GM18868 (cell line): ENCODE measurements around the gene MYD88.

Source experiments
- ATAC-seq: cut with Tn5 transposase; IDR thresholded peaks from one replicate; pipeline ENCODE4 v1.9.1; 2021; ENCODE audit warnings: mild to moderate bottlenecking, moderate library complexity; ENCODE audit not compliant: unreplicated experiment

Gene MYD88

DNA sequence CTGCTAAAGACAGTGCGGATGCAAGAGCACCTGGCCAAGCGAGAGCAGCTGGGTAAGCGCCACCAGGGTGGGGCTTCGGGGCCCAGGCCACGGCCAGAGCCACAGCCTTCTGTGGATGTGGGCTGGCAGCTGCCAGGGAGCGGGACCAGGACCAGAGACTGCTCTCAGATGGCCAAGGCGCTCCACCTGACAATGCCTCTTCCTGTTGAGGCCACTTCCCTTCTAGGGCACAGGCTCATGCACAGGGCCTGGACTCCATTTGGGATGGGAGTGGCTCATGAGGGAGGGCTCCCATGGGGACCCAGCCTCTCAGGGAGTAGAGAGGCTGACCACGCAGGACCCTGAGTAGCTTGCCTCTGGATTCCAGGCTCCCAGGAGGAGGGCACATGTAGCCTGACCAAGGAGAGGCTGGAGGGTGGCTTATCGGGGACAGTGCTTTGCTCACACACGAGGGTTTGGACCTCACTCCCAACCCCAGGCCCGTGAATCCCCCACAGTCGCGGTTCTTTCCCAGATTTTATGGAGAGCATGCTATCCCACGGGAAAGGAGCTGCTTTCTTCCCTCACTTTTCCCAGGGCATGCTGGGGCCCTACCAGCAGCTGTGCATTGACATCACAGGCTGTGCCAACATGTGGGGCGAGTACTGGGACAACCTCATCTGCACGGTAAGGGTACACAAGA lies 26.6 kb upstream of the MYD88 start:
- no peak for ATAC-seq

DNA sequence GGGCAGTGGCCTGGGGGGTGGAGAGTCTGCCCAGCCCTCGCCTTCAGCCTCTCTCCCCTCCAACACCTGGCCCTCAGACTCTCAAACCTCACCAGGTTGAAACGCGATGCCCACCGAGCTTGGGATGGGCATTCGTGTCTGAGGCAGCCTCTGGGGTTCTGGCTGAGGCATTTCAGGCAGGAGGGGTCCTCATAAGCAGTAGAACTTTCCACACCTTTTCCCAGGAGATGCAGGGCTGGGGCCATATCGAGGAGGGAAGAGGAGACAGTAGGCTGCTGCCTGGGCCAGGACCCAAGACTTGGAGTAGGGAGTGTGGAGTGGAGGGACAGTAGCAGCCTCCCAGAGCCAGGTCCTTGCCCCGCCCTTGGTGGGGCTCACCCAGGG lies 26.1 kb upstream of the MYD88 start:
- no peak for ATAC-seq

DNA sequence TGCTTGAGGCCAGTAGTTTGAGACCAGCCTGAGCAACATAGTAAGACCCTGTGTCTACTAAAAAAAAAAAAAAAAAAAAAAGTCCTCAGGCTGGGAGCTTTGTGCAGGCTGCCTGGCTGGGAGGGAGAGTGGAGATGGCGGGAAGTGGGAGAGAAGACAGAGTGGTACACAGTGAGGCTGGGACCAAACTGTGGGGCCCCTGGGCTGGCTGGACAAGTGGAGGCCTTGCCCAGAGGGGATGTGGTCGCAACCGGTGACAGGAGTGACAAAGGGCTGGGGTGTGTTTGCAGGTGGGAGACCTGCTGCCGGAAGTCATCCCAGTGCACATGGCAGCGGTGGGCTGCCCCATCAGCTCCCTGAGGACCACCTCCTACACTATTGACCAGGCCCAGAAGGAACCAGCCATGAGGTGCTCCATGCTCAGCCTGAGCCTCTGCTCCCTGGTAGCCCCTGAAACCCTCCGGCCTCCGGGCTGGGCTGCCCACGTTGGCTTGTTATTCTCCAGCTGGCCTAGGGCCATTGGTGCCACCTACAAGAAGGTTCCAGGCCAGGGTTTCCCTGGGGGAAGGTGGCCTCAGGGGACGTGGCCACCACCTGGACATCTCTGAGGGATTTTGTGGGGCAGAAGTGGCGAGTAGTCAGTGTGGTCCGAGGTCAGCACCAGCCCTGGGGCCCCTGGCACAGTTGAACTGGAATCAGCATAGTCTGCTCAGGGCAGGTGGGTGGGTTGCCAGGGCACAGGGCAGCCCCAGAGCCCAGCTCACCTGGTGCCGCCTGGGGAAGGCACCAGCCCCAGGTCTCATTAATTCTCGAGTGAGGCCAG lies 24.2 kb upstream of the MYD88 start:
- ATAC-seq, result no peak

DNA sequence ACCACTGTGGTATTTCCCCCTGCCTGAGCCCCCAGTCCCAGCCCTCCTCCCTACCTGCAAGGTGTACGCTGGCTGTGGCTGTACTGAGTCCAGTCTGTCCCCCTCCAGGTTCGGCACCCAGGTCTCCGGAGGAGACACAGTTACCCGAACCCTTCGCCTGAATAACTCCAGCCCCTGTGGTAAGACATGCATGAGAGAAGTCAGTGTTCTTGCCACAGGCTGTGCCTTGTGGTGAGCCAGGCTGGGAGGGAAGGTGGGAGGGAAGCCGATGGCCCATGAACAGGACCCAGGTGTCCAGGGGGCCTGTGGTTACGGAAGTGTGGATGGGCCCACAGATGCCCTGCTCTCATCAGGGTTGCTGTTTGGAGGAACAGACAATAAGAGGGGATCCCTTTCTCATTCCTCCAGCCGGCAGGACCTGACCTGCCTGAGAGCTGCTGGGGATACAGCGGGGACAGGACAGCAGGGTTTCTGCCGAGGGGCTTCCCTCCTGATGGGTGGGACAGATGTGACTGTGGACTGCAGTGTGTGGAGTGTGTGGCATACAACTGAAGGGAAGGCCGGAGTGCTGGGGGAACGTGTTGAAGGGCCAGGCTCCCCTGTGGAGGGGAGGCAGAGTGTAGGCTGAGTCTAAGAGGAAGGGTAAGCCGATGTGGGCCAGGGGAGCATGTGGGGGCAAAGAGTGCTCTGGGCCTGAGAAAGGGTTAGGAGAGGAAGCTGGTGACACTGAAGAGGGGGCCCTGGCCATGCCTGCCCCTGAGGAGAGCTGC lies 23.4 kb upstream of the MYD88 start:
- ATAC-seq, result peak; percentile 36

DNA sequence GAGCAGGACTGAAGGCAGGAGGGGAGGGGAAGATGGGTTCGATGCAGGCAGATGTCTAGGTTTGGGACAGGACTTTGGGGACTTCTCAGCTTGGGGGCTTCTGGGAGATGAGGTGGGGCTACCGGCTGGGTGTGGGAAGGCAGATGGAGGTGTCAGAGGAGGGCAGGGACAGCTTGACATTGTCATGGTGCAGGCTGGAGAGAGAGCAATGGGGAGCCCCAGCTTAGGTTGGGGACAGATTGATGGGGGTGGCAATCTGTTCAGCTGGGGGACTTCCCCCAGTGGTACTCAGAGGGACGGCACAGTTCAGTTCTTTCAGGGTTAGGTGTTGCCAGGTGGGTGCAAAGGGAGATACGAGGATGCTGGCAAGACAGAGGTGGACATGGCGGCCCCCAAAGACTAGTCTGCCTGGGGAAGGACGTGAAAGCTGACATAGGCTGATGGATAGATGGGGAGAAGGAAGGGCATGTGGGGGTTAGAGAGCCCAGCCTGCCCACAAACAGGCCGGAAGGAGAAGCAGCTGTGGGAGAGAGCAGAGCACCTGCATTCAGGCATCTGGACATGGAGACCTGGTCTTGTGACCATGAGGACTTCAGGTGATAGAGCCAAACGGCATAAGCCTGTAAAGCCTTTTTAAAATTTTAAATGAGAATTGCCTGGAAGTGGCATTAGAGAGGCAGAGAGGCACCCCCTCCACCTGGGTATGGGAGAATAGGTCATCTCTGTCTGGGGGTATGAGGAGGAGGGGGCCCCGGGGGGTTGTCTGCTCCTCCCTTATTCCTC lies 22.6 kb upstream of the MYD88 start:
- ATAC-seq, result no peak

DNA sequence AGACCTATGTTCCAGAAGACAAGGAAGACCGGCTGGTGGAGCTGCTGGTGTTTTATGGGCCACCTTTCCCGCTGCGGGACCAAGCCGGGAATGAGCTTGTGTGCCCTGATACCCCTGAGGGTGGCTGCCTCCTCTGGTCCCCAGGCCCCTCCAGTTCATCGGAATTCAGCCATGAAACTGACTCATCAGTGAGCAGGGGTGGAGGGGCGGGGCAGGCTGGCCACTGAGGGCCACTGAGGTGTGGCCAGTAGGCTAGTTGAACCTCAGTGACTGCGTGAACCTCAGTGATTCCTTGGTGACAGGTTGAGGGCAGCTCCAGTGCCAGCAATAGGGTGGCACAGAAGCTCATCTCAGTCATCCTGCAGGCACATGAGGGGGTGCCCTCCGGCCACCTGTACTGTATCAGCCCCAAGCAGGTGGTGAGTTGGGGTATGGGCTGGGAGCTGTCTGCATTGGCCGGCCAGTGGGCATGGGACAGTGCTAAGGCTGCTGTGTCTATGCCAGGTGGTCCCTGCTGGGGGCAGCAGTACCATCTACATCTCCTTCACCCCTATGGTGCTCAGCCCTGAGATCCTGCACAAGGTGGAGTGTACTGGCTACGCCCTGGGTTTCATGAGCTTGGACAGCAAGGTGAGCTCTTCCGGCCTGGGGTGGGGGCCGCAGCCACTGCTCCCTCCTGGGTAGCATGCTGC lies 21.8 kb upstream of the MYD88 start:
- ATAC-seq, result no peak

DNA sequence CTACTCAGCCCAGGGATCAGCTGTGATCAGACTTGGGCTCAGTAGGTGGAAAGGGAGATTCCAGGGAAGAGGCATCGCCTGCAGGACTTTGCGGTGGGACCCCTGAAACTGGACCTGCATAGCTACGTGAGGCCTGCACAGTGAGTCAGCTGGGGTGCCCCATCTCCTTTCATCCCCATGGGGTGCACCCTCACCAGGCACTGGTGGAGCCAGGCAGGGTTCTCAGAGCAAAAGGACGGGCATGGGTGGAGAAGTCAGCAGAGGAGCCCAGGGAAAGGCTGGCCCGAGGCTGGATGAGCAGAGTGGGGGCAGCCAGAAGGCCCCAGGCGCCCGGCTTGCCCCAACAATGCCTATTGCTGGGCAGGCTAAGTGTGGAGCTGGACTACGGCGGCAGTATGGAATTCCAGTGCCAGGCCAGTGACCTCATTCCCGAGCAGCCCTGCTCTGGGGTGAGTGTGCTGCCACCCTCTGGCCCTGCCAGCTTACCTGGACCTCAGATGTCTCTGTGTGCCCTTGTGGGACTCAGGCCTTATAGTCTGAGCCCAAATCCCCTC lies 21.2 kb upstream of the MYD88 start:
- ATAC-seq, result no peak

DNA sequence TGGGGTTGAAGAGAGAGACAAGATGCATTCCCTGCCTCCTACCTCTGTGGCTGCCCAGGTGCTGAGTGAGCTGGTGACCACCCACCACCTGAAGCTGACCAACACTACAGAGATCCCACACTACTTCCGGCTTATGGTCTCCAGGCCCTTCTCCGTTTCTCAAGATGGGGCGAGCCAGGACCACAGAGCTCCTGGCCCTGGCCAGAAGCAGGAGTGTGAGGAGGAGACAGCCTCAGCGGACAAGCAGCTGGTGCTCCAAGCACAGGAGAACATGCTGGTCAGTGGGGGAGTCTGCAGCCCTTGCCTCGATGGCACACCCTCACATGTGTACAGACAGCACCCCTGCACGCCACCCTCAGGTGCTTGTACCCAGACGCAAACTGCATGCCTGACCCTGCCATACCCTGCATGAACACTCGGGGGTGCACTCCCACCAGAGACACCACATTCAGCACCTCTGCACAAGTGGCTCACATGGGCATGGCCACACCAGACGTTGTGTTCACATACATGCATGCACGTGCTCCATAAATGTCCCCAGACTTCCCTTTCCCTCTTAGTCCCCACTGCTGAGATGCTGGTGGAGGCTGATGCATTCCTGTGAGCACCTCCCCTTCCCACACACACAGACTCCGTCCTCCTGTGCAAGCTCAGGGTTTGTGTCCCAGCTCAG lies 20.6 kb upstream of the MYD88 start:
- peak; percentile 83 for ATAC-seq

DNA sequence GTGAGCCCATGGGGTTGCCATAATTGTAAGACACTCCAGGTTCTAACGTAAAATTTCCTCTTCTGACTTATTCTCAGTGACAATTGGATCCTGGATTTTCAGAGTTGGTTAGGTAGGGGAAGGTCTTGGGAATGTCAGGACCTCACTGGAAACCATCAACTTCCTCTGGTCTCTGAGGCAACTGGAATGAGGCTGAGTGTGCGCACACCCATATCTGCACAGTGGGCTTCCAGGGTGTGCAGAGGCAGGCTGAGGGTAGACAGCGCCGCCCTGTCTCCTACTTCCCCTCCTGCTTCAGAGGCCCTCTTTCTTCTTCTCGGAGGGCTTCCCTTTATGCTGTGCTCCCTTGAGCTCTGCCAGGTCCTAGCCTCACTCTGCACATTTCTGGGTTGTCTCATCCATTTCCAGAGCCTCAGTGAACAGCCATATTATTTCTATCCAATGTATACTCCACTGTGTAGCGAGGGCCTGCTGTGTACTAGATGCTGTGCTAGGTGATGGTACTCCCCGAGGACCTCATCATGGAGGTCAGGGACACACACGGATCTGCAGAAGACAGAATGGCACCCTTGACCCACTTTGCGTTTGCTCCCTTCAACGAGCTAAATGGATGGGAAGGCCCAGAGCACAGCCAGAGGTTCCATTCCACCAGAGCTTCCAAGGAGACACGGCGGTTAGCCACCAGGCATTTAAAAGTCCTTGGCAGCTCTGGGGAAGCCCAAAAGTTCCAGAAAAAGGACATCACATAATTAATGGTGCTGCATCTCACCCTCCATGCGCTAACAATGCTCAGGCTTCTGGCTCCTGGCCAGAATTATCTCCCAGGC lies 19.8 kb upstream of the MYD88 start:
- no peak for ATAC-seq

DNA sequence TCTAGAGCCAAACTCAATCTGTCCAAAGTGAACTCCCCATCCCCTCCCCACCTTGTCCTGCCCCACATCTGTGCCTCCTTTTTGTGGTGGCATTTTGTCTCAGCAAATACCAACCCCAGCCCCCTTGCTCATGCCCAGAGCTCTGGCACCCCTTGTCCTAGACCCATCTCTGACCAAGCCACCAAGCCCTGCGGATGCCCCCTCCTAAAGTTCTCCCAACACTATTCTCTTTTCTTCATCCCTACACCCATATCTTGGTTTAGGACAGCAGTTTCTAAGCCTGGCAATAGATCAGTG lies 19.3 kb upstream of the MYD88 start:
- ATAC-seq, result no peak

DNA sequence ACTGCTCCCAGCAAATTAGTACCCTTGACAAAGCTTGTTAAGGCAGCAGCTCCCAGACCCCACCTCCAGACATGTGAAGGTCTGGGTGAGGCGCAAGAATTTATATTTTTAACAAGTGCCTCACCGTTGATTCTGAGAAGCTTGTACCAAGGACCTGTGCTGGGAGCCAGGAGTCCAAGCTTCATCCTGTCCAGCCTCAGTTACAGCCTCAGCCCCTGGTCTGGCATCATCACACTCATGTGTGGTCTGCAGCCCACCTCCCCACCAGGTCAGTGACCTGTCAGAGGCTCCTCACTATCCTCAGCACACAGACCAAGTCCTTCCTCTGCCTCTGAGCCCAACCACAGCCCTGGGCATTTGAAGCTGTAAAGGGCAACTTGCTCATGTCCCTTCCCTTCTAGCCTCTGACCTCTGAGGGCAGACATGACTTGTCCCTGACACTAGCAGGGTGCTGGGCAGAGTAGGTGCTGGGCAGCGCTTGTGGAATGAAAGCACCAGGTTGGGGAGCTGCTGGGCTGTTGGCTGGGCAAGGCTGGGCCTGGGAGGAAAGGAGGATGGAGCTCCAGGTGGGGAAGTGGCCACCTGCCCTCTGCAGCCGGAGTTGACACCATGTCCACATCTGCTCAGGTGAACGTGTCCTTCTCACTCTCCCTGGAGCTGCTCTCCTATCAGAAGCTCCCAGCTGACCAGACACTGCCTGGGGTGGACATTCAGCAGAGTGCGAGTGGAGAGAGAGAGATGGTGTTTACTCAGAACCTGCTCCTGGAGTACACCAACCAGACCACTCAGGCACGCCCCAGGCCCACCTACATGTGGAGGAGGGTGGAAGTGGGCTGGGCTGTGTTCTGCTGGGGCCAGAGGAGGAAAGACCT lies 18.4 kb upstream of the MYD88 start:
- no peak for ATAC-seq

DNA sequence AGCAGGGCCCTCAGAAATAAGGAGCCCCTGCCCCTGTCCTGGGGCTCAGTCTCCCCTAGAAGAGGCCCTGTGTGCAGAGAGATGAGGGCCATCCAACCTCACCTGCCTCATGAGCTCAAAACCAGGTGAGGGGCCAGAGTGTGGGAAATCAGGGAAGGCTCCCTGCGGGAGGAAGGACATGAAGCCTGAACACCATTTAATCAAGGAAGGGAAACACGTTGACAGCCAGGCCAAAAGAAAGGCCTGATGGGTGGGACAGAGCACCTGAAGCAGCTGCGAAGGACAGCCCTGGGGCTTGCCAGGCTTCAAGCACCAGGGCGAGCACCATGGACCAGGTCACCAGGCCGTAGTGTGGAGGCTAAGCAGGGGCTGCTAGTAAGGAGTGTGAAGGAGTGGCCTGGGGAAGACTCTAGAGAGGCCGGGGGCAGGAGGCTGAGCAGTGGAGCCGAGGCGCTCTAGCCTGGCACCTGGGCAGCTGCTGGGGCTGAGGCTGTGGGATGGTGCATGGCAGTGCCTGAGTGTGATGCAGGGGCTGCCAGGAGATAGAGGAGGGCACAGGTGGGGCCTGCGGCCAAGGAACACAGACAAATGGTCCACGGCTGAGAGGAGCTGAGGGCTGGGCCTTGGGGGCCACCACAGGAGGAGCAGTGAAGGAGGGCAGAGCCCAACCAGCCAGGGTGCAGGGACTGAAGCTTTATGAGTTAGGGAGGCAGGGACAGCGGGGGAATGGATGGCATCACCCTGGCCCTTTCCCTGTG lies 17.6 kb upstream of the MYD88 start:
- no peak for ATAC-seq

DNA sequence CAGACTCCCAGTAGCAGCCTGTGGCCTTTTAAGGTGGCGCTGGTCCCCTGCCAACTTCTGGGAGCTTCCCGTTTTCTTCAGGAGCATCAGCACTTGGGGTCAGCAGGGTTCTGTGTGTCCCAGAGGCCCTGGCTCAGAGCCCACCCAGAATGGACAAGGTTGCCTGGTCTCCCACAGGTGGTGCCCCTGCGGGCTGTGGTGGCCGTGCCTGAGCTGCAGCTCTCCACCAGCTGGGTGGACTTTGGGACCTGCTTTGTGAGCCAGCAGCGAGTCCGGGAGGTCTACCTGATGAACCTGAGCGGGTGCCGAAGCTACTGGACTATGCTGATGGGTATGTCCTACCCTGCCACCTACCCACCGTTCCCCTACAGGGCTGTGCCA lies 17.0 kb upstream of the MYD88 start:
- ATAC-seq, result no peak

DNA sequence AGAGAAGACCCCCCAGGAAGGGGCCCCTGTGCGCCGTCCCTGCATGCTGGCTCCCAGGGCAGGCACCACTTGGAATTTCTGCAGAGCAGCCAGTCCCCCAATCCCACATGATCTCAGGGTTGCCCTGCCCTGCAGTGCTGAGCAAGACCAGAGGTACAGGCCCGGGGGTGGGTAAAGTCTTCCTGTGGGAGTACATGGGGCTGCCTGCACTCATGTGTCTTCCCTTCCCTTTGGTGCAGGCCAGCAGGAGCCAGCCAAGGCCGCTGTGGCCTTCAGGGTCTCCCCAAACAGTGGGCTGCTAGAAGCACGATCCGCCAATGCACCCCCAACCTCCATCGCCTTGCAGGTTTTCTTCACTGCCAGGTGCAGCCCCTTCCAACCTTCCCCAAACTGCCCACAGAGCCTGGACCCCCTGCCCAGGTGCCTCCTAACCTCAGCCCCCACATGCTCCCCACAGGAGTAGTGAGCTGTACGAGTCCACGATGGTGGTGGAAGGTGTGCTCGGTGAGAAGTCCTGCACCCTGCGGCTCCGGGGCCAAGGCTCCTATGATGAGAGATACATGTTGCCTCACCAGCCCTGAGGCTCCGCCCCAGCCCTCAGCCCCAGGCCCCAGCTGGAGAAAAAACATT lies 16.5 kb upstream of the MYD88 start:
- ATAC-seq, result no peak

DNA sequence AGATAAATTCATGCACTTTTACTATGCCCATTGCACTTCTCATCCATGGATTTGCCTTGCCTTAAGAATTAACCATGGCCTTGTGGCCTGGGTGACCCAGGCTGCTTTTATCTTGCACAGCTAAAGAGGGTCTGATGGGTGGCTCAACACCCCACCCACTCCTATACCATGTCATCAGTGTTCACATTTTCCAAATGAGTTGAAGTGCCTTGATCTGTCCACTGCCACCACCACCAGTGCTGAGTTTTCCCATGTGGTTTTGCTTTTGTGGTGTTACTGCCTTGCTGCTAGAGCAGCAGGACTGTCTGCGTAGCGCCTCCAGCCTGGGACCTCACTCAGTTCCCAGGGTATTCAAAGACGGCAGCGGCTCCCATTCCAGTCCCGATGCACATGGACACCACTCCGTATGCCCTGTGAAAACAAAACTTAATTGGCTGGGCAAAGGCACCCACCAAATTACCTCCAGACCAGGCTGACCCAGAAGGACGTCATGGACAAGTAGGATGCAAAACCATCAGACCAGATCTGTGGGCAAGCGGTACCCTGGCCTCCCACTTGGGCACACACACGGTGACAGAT lies 15.7 kb upstream of the MYD88 start:
- ATAC-seq, result no peak

DNA sequence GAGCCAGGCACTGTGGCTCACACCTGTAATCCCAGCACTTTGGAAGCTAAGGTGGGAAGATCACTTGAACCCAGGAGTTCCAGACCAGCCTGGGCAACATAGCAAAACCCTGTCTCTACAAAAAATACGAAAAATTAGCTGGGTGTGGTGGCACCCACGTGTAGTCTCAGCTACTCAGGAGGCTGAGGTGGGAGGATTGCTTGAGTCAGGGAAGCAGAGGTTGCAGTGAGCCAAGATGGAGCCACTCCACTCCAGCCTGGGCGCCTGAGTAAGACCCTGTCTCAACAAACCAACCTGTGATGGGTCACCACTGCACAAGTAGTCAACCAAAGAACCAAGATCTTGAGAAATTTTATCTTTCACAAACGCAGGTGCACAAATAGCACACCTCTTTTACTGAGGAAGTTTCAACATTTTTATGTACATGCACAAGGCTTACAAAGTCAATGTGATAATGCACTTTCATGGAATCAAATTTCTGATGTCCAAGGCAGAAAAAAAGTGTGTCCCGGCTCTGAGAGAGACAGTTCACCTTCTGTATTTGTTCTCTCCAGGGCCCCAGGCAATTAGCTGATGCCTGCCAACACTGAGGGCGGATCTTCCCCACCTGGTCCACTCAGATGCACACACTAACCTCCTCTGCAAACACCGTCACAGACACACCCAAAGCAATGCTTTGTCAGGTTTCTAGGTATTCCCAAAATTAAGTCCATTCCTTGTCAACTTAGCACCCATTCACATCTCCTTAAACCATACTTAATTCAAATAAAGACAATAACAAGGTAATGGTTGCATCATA lies 13.9 kb upstream of the MYD88 start:
- ATAC-seq, result no peak
